Testis (tissue), 3 donors: ENCODE data around the gene ATL2. TPM values are rescaled to one million over a fixed set of nuclear protein-coding genes. Genes with fewer than 3 reads are reported as not detected.
"Not testable (repeated sequence)": the region's sequence is repeated elsewhere in the genome, so short reads cannot be mapped to it uniquely, and the experiment has no call there.

Source experiments
- DNase-seq: peaks from one replicate; pipeline ENCODE4 v3.0.0-alpha.2; 2019
- H3K27ac ChIP-seq, 2 donors: fragments of 200-600 bp; sonication (generic); one replicate each; pipeline ENCODE4 v1.5.1; 2019
- H3K27me3 ChIP-seq: fragments of 200-600 bp; sonication (generic); one replicate; pipeline ENCODE4 v1.5.1; 2019
- H3K36me3 ChIP-seq: fragments of 200-600 bp; sonication (generic); one replicate; pipeline ENCODE4 v1.5.1; 2017; ENCODE audit warnings: low read depth; ENCODE audit errors: missing control alignments
- H3K4me1 ChIP-seq: fragments of 200-600 bp; sonication (generic); one replicate; pipeline ENCODE4 v1.5.1; 2019
- H3K4me3 ChIP-seq, 2 donors: fragments of 200-600 bp; sonication (generic); one replicate each; pipeline ENCODE4 v1.5.1; 2017 to 2019
- H3K9me3 ChIP-seq: fragments of 200-600 bp; sonication (generic); one replicate; pipeline ENCODE4 v1.5.1; 2017
- CTCF ChIP-seq, 3 experiments: fragments of 450-650 bp in 2 of 3; fragments of 200-600 bp in 1 of 3; sonication (generic) in 1 of 3; IDR thresholded peaks; one replicate each; pipeline ENCODE4 v1.5.1; 2016 to 2019; ENCODE audit warnings: antibody characterized with exemption in 3 of 3, mild to moderate bottlenecking in 2 of 3, moderate library complexity in 1 of 3
- POLR2A ChIP-seq: fragments of 450-650 bp; IDR thresholded peaks from one replicate; pipeline ENCODE4 v1.6.1; 2017; ENCODE audit warnings: antibody characterized with exemption, mild to moderate bottlenecking, moderate library complexity
- WGBS, 2 donors: methylation state at CpG; one replicate each; pipeline ENCODE4 v1.1.5; 2018; 5-methylcytosine and 5-hydroxymethylcytosine counted together
- intact Hi-C: fragments of 100-400 bp; cut with DNase I; formaldehyde crosslinking; loops from one replicate; pipeline ENCODE4 v1.15.1; 2023; ENCODE audit warnings: low total_unique reads
- polyA plus RNA-seq: library from polyadenylated mRNA; stranded (reverse); fragments of 350-450 nt; fragmentation: Illumina TruSeq; extraction: RNeasy Lipid Tissue Mini Kit (QIAGEN cat#74804); gene quantifications from one replicate; pipeline ENCODE4 v1.2.3, GENCODE V29; 2014; ENCODE audit warnings: low read depth, low replicate concordance; ENCODE audit not compliant: insufficient read depth
- total RNA-seq, 2 donors: library from RNA; depleted of rRNA; stranded (reverse); fragments of >200 nt; gene quantifications; one replicate each; pipeline ENCODE4 v1.2.3, GENCODE V29; 2016

Gene ATL2
- total and polyA plus RNA-seq, 3 donors from 2014 or later, result 38.8 to 96.3 (median 80.9) TPM

GRCh38 chr2:38417745-38418689 is 40.9 kb upstream of the ATL2 start:
- 64 to 69% methylated on average over 7 of the region's 7 CpGs for WGBS, 2 donors
- peak; percentile 54 for DNase-seq

GRCh38 chr2:38416296-38417036 is 39.4 kb upstream of the ATL2 start:
- Histone ChIP-seq H3K36me3 (no peaks in the 10 kb centered on the region), H3K9me3 (no peaks in the 10 kb centered on the region), H3K4me3 (no peak overlapping the region), H3K27me3 (no peaks in the 10 kb centered on the region), H3K4me1 (peaks cover 7% of the 10 kb centered on the region), H3K27ac (no peak overlapping the region)
- 90 to 93% methylated on average over 9 of the region's 9 CpGs for WGBS, 2 donors
- no peak for TF ChIP-seq CTCF (IDR thresholded peaks at IDR 0.05)
- no peak for TF ChIP-seq POLR2A
- DNase-seq, result no peak
- intact Hi-C loops, result no loop called here

More at GRCh38 chr2:38417745-38418689, 40.9 kb upstream of the ATL2 start:
- Histone ChIP-seq H3K4me3 (no peak overlapping the region), H3K27me3 (no peaks in the 10 kb centered on the region), H3K9me3 (no peaks in the 10 kb centered on the region), H3K36me3 (no peaks in the 10 kb centered on the region), H3K27ac (no peak overlapping the region), H3K4me1 (peaks cover 7% of the 10 kb centered on the region)
- intact Hi-C loops, result no loop called here
- TF ChIP-seq POLR2A (no peak), CTCF (IDR thresholded peaks at IDR 0.05) (no peak)

- intact Hi-C loops, result no loop called here
- Histone ChIP-seq H3K27ac (no peak overlapping the region), H3K9me3 (no peaks in the 10 kb centered on the region), H3K27me3 (no peaks in the 10 kb centered on the region), H3K4me1 (peaks cover 7% of the 10 kb centered on the region), H3K36me3 (no peaks in the 10 kb centered on the region), H3K4me3 (no peak overlapping the region)
- 92 to 94% methylated on average over 4 of the region's 4 CpGs for WGBS, 2 donors
- TF ChIP-seq POLR2A (no peak), CTCF (IDR thresholded peaks at IDR 0.05) (no peak)
- no peak for DNase-seq
These were observed 38.7 kb upstream of the ATL2 start for GRCh38 chr2:38415728-38416291.

- Histone ChIP-seq H3K27me3 (no peaks in the 10 kb centered on the region), H3K27ac (no peak overlapping the region), H3K4me1 (peaks cover 7% of the 10 kb centered on the region), H3K36me3 (no peaks in the 10 kb centered on the region), H3K4me3 (no peak overlapping the region), H3K9me3 (no peaks in the 10 kb centered on the region)
- intact Hi-C loops, result no loop called here
- WGBS, 2 donors, result 61 to 78% methylated on average over 3 of the region's 3 CpGs
- no peak for TF ChIP-seq CTCF (IDR thresholded peaks at IDR 0.05)
- TF ChIP-seq POLR2A, result no peak
- DNase-seq, result no peak
These were observed 38.0 kb upstream of the ATL2 start for GRCh38 chr2:38415023-38415422.

- H3K27ac ChIP-seq, intact Hi-C loops, H3K4me3 ChIP-seq, DNase-seq, H3K27me3 ChIP-seq, H3K36me3 ChIP-seq, H3K9me3 ChIP-seq: not testable (repeated sequence)
- 96 to 100% methylated on average over 4 of the region's 4 CpGs for WGBS, 2 donors
- peaks cover 14% of the 10 kb centered on the region for H3K4me1 ChIP-seq
These were observed 35.3 kb upstream of the ATL2 start for GRCh38 chr2:38412235-38412871.
